Measurements from ENCODE around the gene GOLGA6L26.
"Not testable (repeated sequence)": the region's sequence is repeated elsewhere in the genome, so short reads cannot be mapped to it uniquely, and the experiment has no call there.

The GOLGA6L26 gene

DNA sequence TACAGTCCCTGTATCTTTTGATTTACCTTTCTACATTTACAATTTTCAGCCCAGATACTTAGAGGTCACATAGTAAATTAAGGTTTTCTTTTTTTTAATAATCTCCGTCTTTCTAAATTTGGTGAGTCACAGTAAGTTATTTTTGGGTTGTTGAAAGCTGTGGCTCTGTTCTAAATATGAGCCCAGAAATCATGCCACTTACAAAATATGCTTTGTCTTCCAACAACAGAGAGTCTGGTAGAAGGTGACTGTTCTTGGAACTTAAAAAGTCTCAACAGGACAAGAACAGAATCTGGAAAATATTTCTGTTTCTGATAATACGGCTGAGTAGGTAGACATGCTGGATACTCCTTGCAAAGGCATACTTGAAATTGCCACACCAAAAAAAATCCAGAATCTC lies 36.6 kb upstream of the GOLGA6L26 start:
- Histone ChIP-seq H3K4me2 (ENCODE audit: low read length) (no peak overlapping the region), H4K20me1 (ENCODE audit: insufficient read depth, low read length) (no peaks in the 10 kb centered on the region), H3K36me3 (replicated peaks; ENCODE audit: low read depth, low read length) (no peaks in the 10 kb centered on the region), H3K27me3 (ENCODE audit: low read depth, low read length) (no peaks in the 10 kb centered on the region), H3K4me3 (ENCODE audit: low read length) (no peak overlapping the region), H3K27ac (ENCODE audit: low read length) (no peak overlapping the region), H2AFZ (ENCODE audit: low read depth, low read length) (no peak overlapping the region), H3K9ac (ENCODE audit: low read length) (no peak overlapping the region), H3K4me1 (ENCODE audit: low read length) (no peaks in the 10 kb centered on the region), H3K9me3 (ENCODE audit: insufficient read depth, low read length) (no peaks in the 10 kb centered on the region), H3K79me2 (ENCODE audit: low read length) (no peaks in the 10 kb centered on the region)
- TF ChIP-seq, protein P1, sequence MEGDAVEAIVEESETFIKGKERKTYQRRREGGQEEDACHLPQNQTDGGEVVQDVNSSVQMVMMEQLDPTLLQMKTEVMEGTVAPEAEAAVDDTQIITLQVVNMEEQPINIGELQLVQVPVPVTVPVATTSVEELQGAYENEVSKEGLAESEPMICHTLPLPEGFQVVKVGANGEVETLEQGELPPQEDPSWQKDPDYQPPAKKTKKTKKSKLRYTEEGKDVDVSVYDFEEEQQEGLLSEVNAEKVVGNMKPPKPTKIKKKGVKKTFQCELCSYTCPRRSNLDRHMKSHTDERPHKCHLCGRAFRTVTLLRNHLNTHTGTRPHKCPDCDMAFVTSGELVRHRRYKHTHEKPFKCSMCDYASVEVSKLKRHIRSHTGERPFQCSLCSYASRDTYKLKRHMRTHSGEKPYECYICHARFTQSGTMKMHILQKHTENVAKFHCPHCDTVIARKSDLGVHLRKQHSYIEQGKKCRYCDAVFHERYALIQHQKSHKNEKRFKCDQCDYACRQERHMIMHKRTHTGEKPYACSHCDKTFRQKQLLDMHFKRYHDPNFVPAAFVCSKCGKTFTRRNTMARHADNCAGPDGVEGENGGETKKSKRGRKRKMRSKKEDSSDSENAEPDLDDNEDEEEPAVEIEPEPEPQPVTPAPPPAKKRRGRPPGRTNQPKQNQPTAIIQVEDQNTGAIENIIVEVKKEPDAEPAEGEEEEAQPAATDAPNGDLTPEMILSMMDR (IDR thresholded peaks at IDR 0.05; ENCODE audit: low read depth, low read length): no peak
- TF ChIP-seq EZH2phosphoT487 (IDR thresholded peaks at IDR 0.05; ENCODE audit: low read depth): no peak

DNA sequence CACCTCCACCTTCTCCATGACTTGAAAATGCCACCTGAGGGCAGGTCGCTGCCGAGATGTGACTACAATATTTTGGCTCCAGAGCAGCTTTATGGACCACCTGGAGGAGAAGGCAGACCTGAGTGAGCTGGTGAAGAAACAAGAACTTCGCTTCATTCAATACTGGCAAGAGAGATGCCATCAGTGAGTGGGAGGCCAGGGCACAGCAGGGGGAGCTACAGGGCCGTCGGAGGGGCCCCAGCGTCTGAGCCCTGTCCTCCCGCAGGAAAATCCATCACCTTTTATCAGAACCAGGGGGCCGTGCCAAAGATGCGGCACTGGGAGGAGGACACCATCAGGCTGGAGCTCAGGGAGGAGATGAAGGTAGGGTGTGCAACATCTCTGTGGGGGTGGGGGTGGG lies 30.3 kb upstream of the GOLGA6L26 start:
- H3K36me3 ChIP-seq (replicated peaks; ENCODE audit: low read depth, low read length); H3K27ac ChIP-seq (ENCODE audit: low read length); H3K4me2 ChIP-seq (ENCODE audit: low read length); H2AFZ ChIP-seq (ENCODE audit: low read depth, low read length); H3K4me1 ChIP-seq (ENCODE audit: low read length); H3K4me3 ChIP-seq (ENCODE audit: low read length); H3K79me2 ChIP-seq (ENCODE audit: low read length); H4K20me1 ChIP-seq (ENCODE audit: insufficient read depth, low read length); H3K9ac ChIP-seq (ENCODE audit: low read length); H3K27me3 ChIP-seq (ENCODE audit: low read depth, low read length); H3K9me3 ChIP-seq (ENCODE audit: insufficient read depth, low read length): not testable (repeated sequence)

DNA sequence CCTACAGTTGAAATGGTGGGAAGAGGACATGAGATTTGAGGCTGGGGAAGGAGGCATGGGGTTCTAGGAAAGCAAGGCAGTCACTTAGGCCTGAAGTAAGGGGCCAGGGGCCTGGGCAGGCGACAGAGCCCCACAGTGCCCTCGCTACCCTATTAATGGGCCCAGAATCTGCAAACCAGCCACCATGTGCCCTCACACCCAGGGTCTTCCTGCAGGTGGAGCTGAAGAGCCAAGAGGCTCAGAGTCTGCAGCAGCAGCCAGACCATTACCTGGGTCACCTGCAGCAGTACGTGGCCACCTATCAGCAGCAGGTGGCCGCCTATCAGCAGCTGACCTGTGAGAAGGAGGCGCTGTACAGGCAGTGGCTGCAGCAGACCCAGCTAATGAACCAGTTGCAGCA lies 28.6 kb upstream of the GOLGA6L26 start:
- not testable (repeated sequence) for H3K4me3 ChIP-seq (ENCODE audit: low read length); H3K79me2 ChIP-seq (ENCODE audit: low read length); H3K4me2 ChIP-seq (ENCODE audit: low read length); H3K27me3 ChIP-seq (ENCODE audit: low read depth, low read length); H3K9me3 ChIP-seq (ENCODE audit: insufficient read depth, low read length); H2AFZ ChIP-seq (ENCODE audit: low read depth, low read length); H3K9ac ChIP-seq (ENCODE audit: low read length); H3K36me3 ChIP-seq (replicated peaks; ENCODE audit: low read depth, low read length); H3K27ac ChIP-seq (ENCODE audit: low read length); H3K4me1 ChIP-seq (ENCODE audit: low read length); H4K20me1 ChIP-seq (ENCODE audit: insufficient read depth, low read length)

DNA sequence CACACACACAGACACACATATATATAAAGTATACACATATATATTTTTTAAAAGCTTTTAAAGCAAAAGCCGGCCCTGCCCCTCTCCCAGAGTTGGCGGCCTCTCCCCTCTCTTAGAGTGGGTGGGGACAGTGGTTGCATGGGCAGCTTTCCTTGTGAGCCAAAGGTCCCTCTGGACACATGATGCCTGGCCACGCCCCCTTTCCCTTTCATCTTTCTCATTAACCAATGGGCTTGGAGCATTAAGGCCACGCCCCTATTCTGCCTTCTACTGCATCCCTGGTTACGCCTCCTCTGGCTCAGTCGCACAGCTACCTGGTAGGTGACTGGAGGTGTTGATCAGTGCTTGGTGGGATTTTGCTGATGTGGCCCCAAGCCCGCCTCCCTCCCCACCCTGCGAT lies 20.5 kb upstream of the GOLGA6L26 start, which contains the start of gene GOLGA8S:
TSS of gene GOLGA8S (plus strand) at position 301 of the 400 bp plus-strand sequence. CDS start at position 363, 62 bp downstream.
- not testable (repeated sequence) for H4K20me1 ChIP-seq (ENCODE audit: insufficient read depth, low read length); H3K4me3 ChIP-seq (ENCODE audit: low read length); H3K36me3 ChIP-seq (replicated peaks; ENCODE audit: low read depth, low read length); H3K27ac ChIP-seq (ENCODE audit: low read length); H3K9me3 ChIP-seq (ENCODE audit: insufficient read depth, low read length); H3K4me1 ChIP-seq (ENCODE audit: low read length); H2AFZ ChIP-seq (ENCODE audit: low read depth, low read length); H3K4me2 ChIP-seq (ENCODE audit: low read length); H3K9ac ChIP-seq (ENCODE audit: low read length); H3K27me3 ChIP-seq (ENCODE audit: low read depth, low read length); H3K79me2 ChIP-seq (ENCODE audit: low read length)

DNA sequence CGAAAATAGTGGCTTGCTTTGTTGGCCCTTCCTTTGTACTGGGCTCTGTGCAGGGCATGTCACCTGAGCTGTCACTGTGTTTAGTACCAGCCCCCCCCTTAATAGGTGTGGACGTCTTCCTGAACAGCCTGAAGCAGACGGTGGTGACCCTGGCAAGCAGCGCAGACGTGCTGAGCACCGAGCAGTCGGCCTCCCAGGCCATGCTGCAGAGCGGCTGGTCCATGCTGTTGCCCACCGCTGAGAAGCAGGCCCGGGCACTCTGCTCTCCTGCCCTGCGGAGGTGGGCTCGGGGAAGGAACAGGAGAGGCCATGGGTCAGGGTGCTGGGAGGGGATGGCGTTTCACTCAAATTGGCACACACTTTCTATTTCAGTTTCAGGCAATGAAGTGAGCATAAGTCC lies 22.8 kb downstream of the GOLGA6L26 start:
- H3K4me3 ChIP-seq (ENCODE audit: low read length); H3K79me2 ChIP-seq (ENCODE audit: low read length); H3K36me3 ChIP-seq (replicated peaks; ENCODE audit: low read depth, low read length); H3K9ac ChIP-seq (ENCODE audit: low read length); H4K20me1 ChIP-seq (ENCODE audit: insufficient read depth, low read length); H3K27me3 ChIP-seq (ENCODE audit: low read depth, low read length); H3K4me2 ChIP-seq (ENCODE audit: low read length); H3K9me3 ChIP-seq (ENCODE audit: insufficient read depth, low read length); H3K27ac ChIP-seq (ENCODE audit: low read length); H3K4me1 ChIP-seq (ENCODE audit: low read length); H2AFZ ChIP-seq (ENCODE audit: low read depth, low read length): not testable (repeated sequence)

DNA sequence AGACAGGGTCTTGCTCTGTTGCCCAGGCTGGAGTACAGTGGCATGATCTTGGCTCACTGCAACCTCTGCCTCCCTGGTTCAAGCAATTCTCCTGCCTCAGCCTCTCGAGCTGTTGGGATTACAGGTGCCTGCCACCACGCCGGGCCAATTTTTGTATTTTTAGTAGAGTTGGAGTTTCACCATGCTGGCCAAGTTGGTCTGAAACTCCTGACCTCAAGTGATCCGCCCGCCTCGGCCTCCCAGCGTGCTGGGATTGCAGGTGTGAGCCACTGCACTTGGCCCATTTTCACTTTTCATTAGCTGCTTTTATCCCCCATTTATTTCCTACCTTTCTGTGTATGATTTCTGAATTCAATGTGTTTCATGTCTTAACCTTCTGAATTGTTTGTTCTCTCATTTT lies 28.1 kb downstream of the GOLGA6L26 start:
- H3K4me1 ChIP-seq (ENCODE audit: low read length); H3K79me2 ChIP-seq (ENCODE audit: low read length); H4K20me1 ChIP-seq (ENCODE audit: insufficient read depth, low read length); H3K36me3 ChIP-seq (replicated peaks; ENCODE audit: low read depth, low read length); H3K27ac ChIP-seq (ENCODE audit: low read length); H2AFZ ChIP-seq (ENCODE audit: low read depth, low read length); H3K4me3 ChIP-seq (ENCODE audit: low read length); H3K27me3 ChIP-seq (ENCODE audit: low read depth, low read length); H3K9me3 ChIP-seq (ENCODE audit: insufficient read depth, low read length); H3K4me2 ChIP-seq (ENCODE audit: low read length); H3K9ac ChIP-seq (ENCODE audit: low read length): not testable (repeated sequence)

DNA sequence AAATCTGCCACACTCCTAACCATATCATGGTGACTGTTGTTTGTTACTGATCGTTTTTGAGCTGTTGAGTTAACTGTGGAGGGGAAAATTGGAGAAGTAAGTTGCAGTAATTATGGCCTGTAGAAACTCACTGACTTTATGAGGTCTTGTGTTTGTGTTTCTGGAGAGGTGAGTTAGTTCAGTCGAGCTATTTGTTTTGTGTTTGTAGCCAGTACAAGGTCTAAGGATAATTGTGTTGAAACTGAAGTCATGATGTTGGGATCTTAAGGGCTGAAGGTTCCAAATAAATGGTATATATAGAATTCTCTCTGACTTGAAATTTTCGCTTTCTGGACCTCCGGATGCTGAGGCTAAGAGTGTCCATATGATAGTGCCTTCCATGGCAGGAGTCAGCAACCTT lies 29.2 kb downstream of the GOLGA6L26 start:
- H3K36me3 ChIP-seq (replicated peaks; ENCODE audit: low read depth, low read length); H4K20me1 ChIP-seq (ENCODE audit: insufficient read depth, low read length); H3K9ac ChIP-seq (ENCODE audit: low read length); H3K27ac ChIP-seq (ENCODE audit: low read length); H3K79me2 ChIP-seq (ENCODE audit: low read length); H3K27me3 ChIP-seq (ENCODE audit: low read depth, low read length); H3K9me3 ChIP-seq (ENCODE audit: insufficient read depth, low read length); H3K4me1 ChIP-seq (ENCODE audit: low read length); H2AFZ ChIP-seq (ENCODE audit: low read depth, low read length): not testable (repeated sequence)
- peak overlapping the region; percentile 65 for H3K4me2 ChIP-seq (ENCODE audit: low read length)
- peak overlapping the region; percentile 77; the same call in 1 of the 2 replicates for H3K4me3 ChIP-seq (ENCODE audit: low read length)

DNA sequence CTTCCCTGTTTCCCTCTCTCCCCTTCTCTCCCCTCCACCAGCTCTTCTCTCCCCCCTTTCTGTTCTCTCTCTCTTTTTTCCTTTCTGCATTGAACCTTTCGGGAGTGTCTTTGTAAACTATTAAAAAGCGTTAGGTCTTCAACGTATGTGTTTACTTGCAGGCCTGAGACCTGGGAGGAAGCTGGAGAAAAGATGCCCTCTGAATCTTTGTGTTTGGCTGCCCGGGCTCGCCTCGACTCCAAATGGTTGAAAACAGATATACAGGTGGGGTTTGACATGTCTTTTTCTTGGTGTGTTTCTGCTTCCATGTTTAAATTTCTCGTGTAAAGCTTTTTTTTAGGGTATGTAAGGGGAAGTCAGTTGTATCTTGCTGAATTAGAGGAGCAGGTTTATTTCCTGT lies 29.7 kb downstream of the GOLGA6L26 start:
- not testable (repeated sequence) for H3K27ac ChIP-seq (ENCODE audit: low read length); H3K27me3 ChIP-seq (ENCODE audit: low read depth, low read length); H3K79me2 ChIP-seq (ENCODE audit: low read length); H3K9me3 ChIP-seq (ENCODE audit: insufficient read depth, low read length); H4K20me1 ChIP-seq (ENCODE audit: insufficient read depth, low read length); H3K36me3 ChIP-seq (replicated peaks; ENCODE audit: low read depth, low read length); H3K4me1 ChIP-seq (ENCODE audit: low read length)
- H2AFZ ChIP-seq (ENCODE audit: low read depth, low read length): peak overlapping the region; percentile 30; the same call in 1 of the 2 replicates
- peak overlapping the region; percentile 52; the same call in 1 of the 2 replicates for H3K9ac ChIP-seq (ENCODE audit: low read length)
- H3K4me3 ChIP-seq (ENCODE audit: low read length): peak overlapping the region; percentile 77
- H3K4me2 ChIP-seq (ENCODE audit: low read length): peak overlapping the region; percentile 65

DNA sequence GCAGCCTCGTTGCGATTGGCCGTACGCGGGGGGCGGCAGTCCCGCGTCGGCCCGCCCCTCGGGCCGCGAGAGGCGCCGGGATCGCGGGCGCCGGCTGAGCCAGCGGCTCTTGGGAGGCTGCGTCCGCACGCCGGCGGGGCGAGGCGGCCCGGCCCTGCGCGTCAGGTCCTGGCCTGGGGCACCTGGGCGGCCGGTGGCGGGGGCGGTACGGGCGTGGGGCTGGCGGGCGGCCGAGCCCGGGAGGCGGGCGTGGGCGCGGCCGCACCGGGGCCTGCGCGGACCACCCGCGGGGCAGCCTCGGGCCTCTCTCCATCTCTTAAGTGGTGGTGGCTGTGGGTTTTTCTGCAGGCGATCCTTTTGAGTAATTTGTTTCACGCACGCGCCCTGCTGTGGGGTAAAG lies 30.3 kb downstream of the GOLGA6L26 start:
- not testable (repeated sequence) for H3K4me1 ChIP-seq (ENCODE audit: low read length); H3K9ac ChIP-seq (ENCODE audit: low read length); H3K9me3 ChIP-seq (ENCODE audit: insufficient read depth, low read length); H4K20me1 ChIP-seq (ENCODE audit: insufficient read depth, low read length); H3K36me3 ChIP-seq (replicated peaks; ENCODE audit: low read depth, low read length); H3K79me2 ChIP-seq (ENCODE audit: low read length); H3K27ac ChIP-seq (ENCODE audit: low read length); H2AFZ ChIP-seq (ENCODE audit: low read depth, low read length); H3K27me3 ChIP-seq (ENCODE audit: low read depth, low read length)
- peak overlapping the region; percentile 77 for H3K4me3 ChIP-seq (ENCODE audit: low read length)
- peak overlapping the region; percentile 65; the same call in 1 of the 2 replicates for H3K4me2 ChIP-seq (ENCODE audit: low read length)
